HepG2 (cell line): ENCODE results near the gene DUS1L. TPM values are rescaled to one million over a fixed set of nuclear protein-coding genes. Genes with fewer than 3 reads are reported as not detected.

Experiments used
- CREB3 ChIP-seq: sonication (generic); formaldehyde crosslinking; IDR thresholded peaks from 2 replicates; pipeline ENCODE4 v1.5.0; 2020; ENCODE audit warnings: missing genetic modification reagents
- E2F5 ChIP-seq: sonication (generic); formaldehyde crosslinking; conservative IDR thresholded peaks from 2 replicates; pipeline ENCODE4 v1.4.0; 2020; ENCODE audit warnings: missing genetic modification reagents
- MBD4 ChIP-seq: IDR thresholded peaks from 2 replicates; pipeline ENCODE4 v1.6.1; 2012; ENCODE audit warnings: low read length, inconsistent platforms, borderline replicate concordance
- SALL1 ChIP-seq: sonication (generic); formaldehyde crosslinking; IDR thresholded peaks from 2 replicates; pipeline ENCODE4 v1.8.0; 2022; ENCODE audit warnings: mild to moderate bottlenecking, missing genetic modification reagents
- SNAPC4 ChIP-seq: sonication (generic); formaldehyde crosslinking; IDR thresholded peaks from 2 replicates; pipeline ENCODE4 v1.4.0; 2020; ENCODE audit warnings: mild to moderate bottlenecking, missing genetic modification reagents
- SP1 ChIP-seq, 2 experiments: fragments of 450-650 bp in 1 of 2; sonication (generic) in 1 of 2; formaldehyde crosslinking in 1 of 2; IDR thresholded peaks; 2 replicates each; pipeline versions ENCODE4 v1.4.0 to v1.6.1; 2016 to 2020; ENCODE audit warnings: missing genetic modification reagents in 1 of 2
- ZNF18 ChIP-seq: sonication (generic); formaldehyde crosslinking; IDR thresholded peaks from 2 replicates; pipeline ENCODE4 v1.8.0; 2022; ENCODE audit warnings: mild to moderate bottlenecking, missing genetic modification reagents; ENCODE audit not compliant: insufficient replicate concordance
- ZNF3 ChIP-seq: IDR thresholded peaks from 2 replicates; pipeline ENCODE4 v1.7.0; 2017; ENCODE audit warnings: inconsistent platforms
- ZSCAN12 ChIP-seq: sonication (generic); formaldehyde crosslinking; IDR thresholded peaks from 2 replicates; pipeline ENCODE4 v1.9.0; 2021; ENCODE audit warnings: mild to moderate bottlenecking, missing genetic modification reagents
- polyA plus RNA-seq, 8 experiments: library from polyadenylated mRNA; depleted of rRNA in 3 of 8; stranded (reverse) in 7 of 8; unstranded in 1 of 8; fragments of >200 nt; fragmentation: Illumina TruSeq in 4 of 8; extraction: Trizol in 4 of 8; gene quantifications; 2 replicates each; pipeline versions ENCODE4 v1.2.1 to v1.2.3, GENCODE V29; 2011 to 2016; ENCODE audit warnings: low read depth in 4 of 8, missing spikeins in 1 of 8, mixed read lengths in 1 of 8; ENCODE audit not compliant: insufficient read depth in 1 of 8
- total RNA-seq, 5 experiments: library from RNA; depleted of rRNA; stranded (reverse); fragments of >200 nt; fragmentation: Illumina TruSeq; extraction: Trizol; gene quantifications; 2 replicates each; pipeline ENCODE4 v1.2.3, GENCODE V29; 2016; ENCODE audit warnings: low read depth in 1 of 5
- TF ChIP-seq, protein P1 (sequence below): sonication (generic); formaldehyde crosslinking; IDR thresholded peaks from one replicate; pipeline ENCODE4 v1.5.1; 2020; ENCODE audit warnings: mild to moderate bottlenecking, missing genetic modification reagents; ENCODE audit errors: not compliant biosample characterization

The DUS1L gene
- total and polyA plus RNA-seq, 2 of the 13 experiments (the other 11 are each of a cell fraction or from before 2014, with no cell fraction given) = 81.0 to 109 TPM

DNA sequence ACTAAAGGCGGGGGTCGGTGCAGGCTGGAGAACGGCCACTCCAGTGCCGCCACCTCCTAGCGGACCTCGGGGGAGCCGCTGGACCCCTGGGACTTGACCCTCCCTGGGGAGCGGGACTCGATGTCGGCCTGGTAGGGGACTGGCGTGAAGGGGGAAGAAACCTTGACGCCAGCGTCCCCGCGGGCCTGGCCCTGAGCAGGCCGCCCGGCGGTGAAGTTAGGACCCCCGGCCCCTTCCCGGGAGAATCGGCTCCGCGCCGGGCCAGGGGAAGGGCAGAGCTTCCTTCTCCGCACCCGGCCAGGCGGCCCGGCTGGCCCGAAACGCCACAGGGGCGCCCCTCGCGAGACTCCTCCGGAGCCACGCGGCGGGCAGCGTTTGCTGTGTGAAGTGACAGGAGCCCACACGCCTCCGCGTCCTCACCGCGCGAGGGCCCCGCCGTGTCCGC is 389 bp downstream of the DUS1L start (continued):
- TF ChIP-seq, protein P1, sequence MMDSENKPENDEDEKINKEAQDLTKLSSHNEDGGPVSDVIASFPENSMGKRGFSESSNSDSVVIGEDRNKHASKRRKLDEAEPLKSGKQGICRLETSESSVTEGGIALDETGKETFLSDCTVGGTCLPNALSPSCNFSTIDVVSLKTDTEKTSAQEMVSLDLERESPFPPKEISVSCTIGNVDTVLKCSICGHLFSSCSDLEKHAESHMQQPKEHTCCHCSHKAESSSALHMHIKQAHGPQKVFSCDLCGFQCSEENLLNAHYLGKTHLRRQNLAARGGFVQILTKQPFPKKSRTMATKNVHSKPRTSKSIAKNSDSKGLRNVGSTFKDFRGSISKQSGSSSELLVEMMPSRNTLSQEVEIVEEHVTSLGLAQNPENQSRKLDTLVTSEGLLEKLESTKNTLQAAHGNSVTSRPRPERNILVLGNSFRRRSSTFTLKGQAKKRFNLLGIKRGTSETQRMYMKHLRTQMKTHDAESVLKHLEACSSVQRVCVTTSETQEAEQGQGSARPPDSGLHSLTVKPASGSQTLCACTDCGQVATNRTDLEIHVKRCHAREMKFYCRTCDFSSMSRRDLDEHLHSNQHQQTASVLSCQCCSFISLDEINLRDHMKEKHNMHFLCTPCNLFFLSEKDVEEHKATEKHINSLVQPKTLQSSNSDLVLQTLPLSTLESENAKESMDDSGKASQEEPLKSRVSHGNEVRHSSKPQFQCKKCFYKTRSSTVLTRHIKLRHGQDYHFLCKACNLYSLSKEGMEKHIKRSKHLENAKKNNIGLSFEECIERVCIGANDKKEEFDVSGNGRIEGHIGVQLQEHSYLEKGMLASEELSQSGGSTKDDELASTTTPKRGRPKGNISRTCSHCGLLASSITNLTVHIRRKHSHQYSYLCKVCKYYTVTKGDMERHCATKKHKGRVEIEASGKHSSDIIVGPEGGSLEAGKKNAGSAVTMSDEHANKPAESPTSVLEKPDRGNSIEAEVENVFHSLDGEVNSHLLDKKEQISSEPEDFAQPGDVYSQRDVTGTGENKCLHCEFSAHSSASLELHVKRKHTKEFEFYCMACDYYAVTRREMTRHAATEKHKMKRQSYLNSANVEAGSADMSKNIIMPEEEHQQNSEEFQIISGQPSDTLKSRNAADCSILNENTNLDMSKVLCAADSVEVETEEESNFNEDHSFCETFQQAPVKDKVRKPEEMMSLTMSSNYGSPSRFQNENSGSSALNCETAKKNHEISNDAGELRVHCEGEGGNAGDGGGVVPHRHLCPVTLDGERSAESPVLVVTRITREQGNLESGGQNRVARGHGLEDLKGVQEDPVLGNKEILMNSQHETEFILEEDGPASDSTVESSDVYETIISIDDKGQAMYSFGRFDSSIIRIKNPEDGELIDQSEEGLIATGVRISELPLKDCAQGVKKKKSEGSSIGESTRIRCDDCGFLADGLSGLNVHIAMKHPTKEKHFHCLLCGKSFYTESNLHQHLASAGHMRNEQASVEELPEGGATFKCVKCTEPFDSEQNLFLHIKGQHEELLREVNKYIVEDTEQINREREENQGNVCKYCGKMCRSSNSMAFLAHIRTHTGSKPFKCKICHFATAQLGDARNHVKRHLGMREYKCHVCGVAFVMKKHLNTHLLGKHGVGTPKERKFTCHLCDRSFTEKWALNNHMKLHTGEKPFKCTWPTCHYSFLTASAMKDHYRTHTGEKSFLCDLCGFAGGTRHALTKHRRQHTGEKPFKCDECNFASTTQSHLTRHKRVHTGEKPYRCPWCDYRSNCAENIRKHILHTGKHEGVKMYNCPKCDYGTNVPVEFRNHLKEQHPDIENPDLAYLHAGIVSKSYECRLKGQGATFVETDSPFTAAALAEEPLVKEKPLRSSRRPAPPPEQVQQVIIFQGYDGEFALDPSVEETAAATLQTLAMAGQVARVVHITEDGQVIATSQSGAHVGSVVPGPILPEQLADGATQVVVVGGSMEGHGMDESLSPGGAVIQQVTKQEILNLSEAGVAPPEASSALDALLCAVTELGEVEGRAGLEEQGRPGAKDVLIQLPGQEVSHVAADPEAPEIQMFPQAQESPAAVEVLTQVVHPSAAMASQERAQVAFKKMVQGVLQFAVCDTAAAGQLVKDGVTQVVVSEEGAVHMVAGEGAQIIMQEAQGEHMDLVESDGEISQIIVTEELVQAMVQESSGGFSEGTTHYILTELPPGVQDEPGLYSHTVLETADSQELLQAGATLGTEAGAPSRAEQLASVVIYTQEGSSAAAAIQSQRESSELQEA (CRISPR knock-in tag) = no peak
- TF ChIP-seq CREB3 (no peak), MBD4 (no peak), ZSCAN12 (0 out of 2 replicates have a peak, but pooled peaks have one; percentile 55), SP1 (IDR thresholded peaks at IDR 0.05) (no peak), SP1 (CRISPR knock-in tag; IDR thresholded peaks at IDR 0.05) (no peak), SALL1 (peak; percentile 35; the same call in 1 of the 2 replicates), ZNF3 (CRISPR knock-in tag) (no peak), ZNF18 (no peak), SNAPC4 (no peak), E2F5 (CRISPR knock-in tag) (no peak)
